ENCODE results near the gene CCIN. TPM values are rescaled to one million over a fixed set of nuclear protein-coding genes. Genes with fewer than 3 reads are reported as not detected.

CCIN gene
- polyA plus RNA-seq, 3 donors: 0.11 to 2.3 (median 0.35) TPM

DNA sequence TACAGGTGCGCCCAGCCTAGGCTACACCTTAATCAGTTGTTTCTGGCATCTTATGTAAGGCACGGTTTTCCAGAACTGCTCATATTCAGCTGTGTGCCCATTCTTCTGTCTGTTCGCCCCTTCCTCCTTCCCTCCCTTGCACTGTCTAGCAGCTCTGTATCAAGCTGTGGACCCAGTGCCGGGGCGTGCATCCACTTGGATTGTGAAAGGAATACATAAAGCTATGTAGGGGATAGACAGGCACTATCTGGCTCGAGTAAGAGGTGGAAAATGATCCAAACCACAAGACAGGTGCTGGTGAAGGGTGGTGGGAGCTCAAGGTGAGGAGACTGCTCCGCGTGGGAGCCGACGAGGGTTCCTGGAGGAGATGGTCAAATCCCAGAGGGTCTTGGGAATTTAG, 30.7 kb upstream of the CCIN start:
- peak overlapping the region; percentile 100 for H3K4me3 Mint-ChIP-seq
- peaks cover 72% of the 10 kb centered on the region for H3K4me1 Mint-ChIP-seq
- Histone ChIP-seq H2AFZ (ENCODE audit: insufficient read depth, low read depth, low read length, poor library complexity, severe bottlenecking) (no peak overlapping the region), H3K79me2 (ENCODE audit: insufficient read depth, low read length) (peaks cover 80% of the 10 kb centered on the region), H4K20me1 (ENCODE audit: insufficient read depth, low read length) (peaks cover 27% of the 10 kb centered on the region), H3K4me2 (replicated peaks; ENCODE audit: extremely low read depth, low read length, poor library complexity, severe bottlenecking) (peak overlapping the region; percentile 94), H3K9ac (ENCODE audit: insufficient read depth, low read length, poor library complexity, severe bottlenecking) (peak overlapping the region; percentile 10), H3K9me3 (replicated peaks in 1 of 2; ENCODE audit: control insufficient read depth in 1 of 2, insufficient read depth in 1 of 2, low read length in 2 of 2) (no peaks in the 10 kb centered on the region), H3K4me3 (replicated peaks in 1 of 3; ENCODE audit: low read depth in 2 of 3, low read length in 3 of 3) (peak overlapping the region in 1 of 3 experiments; percentile 98), H3K27me3 (ENCODE audit: control insufficient read depth in 2 of 2, insufficient read depth in 2 of 2, low read length in 2 of 2) (no peaks in the 10 kb centered on the region), H3K27ac (ENCODE audit: low read depth in 1 of 2, low read length in 2 of 2) (peak overlapping the region; percentile 93 to 99), H3K36me3 (replicated peaks in 1 of 2; ENCODE audit: control insufficient read depth in 1 of 2, insufficient read depth in 2 of 2, low read length in 2 of 2) (peaks cover 7 to 11% of the 10 kb centered on the region in 2 donors), H3K4me1 (ENCODE audit: control insufficient read depth in 1 of 2, insufficient read depth in 2 of 2, low read length in 2 of 2) (peaks cover 73 to 76% of the 10 kb centered on the region in 2 donors)
- peaks cover 0 to 3% (median 0%) of the 10 kb centered on the region in 3 donors for H3K27me3 Mint-ChIP-seq (ENCODE audit: low read depth in 3 of 3)
- H3K9me3 Mint-ChIP-seq: no peaks in the 10 kb centered on the region
- DNase-seq: no peak
- intact Hi-C loops (cut with micrococcal nuclease): loop anchor here (5.0 kb wide), 1 partner anchor 36 kb away; no protein-coding TSS in a partner anchor
- WGBS (ENCODE audit: insufficient coverage): 94% methylated on average over 6 of the region's 10 CpGs
- peaks cover 23 to 44% of the 10 kb centered on the region in 2 donors for H3K36me3 Mint-ChIP-seq
- H3K27ac Mint-ChIP-seq: peak overlapping the region; percentile 95 to 98 (median 98)
- TF ChIP-seq, protein P1, sequence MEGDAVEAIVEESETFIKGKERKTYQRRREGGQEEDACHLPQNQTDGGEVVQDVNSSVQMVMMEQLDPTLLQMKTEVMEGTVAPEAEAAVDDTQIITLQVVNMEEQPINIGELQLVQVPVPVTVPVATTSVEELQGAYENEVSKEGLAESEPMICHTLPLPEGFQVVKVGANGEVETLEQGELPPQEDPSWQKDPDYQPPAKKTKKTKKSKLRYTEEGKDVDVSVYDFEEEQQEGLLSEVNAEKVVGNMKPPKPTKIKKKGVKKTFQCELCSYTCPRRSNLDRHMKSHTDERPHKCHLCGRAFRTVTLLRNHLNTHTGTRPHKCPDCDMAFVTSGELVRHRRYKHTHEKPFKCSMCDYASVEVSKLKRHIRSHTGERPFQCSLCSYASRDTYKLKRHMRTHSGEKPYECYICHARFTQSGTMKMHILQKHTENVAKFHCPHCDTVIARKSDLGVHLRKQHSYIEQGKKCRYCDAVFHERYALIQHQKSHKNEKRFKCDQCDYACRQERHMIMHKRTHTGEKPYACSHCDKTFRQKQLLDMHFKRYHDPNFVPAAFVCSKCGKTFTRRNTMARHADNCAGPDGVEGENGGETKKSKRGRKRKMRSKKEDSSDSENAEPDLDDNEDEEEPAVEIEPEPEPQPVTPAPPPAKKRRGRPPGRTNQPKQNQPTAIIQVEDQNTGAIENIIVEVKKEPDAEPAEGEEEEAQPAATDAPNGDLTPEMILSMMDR (IDR thresholded peaks at IDR 0.05): no peak

DNA sequence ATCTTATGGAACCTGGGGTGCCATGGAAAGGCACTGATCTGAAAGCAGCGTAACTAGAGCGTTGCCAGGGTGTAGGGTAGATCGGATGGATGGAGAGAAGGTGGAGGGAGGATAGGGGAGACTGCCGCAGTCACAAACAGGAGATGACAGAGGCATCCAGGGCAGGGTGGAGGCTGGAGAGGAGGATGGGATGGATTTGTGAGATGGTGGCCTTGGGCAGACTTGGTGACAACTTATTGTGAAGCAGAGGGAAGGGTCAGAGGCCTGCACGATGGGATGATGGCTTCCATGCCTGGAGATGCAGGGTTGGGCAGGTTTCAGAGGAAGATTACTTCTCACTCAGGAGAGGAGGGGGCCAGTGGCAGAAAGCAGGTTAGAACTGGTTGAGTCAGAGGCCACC, 30.3 kb upstream of the CCIN start:
- TF ChIP-seq, protein P1 (IDR thresholded peaks at IDR 0.05): no peak
- Histone ChIP-seq H3K4me2 (replicated peaks; ENCODE audit: extremely low read depth, low read length, poor library complexity, severe bottlenecking) (peak overlapping the region; percentile 94), H3K4me3 (replicated peaks in 1 of 3; ENCODE audit: low read depth in 2 of 3, low read length in 3 of 3) (peak overlapping the region in 1 of 3 experiments; percentile 98), H2AFZ (ENCODE audit: insufficient read depth, low read depth, low read length, poor library complexity, severe bottlenecking) (no peak overlapping the region), H3K9ac (ENCODE audit: insufficient read depth, low read length, poor library complexity, severe bottlenecking) (peak overlapping the region; percentile 10), H3K36me3 (replicated peaks in 1 of 2; ENCODE audit: control insufficient read depth in 1 of 2, insufficient read depth in 2 of 2, low read length in 2 of 2) (peaks cover 11 to 15% of the 10 kb centered on the region in 2 donors), H4K20me1 (ENCODE audit: insufficient read depth, low read length) (peaks cover 29% of the 10 kb centered on the region), H3K4me1 (ENCODE audit: control insufficient read depth in 1 of 2, insufficient read depth in 2 of 2, low read length in 2 of 2) (peaks cover 77 to 80% of the 10 kb centered on the region in 2 donors), H3K9me3 (replicated peaks in 1 of 2; ENCODE audit: control insufficient read depth in 1 of 2, insufficient read depth in 1 of 2, low read length in 2 of 2) (no peaks in the 10 kb centered on the region), H3K27me3 (ENCODE audit: control insufficient read depth in 2 of 2, insufficient read depth in 2 of 2, low read length in 2 of 2) (no peaks in the 10 kb centered on the region), H3K27ac (ENCODE audit: low read depth in 1 of 2, low read length in 2 of 2) (peak overlapping the region; percentile 93 to 99), H3K79me2 (ENCODE audit: insufficient read depth, low read length) (peaks cover 84% of the 10 kb centered on the region)
- H3K27ac Mint-ChIP-seq: peak overlapping the region; percentile 95 to 98 (median 98)
- H3K36me3 Mint-ChIP-seq: peaks cover 27 to 48% of the 10 kb centered on the region in 2 donors
- 94% methylated on average over 5 of the region's 5 CpGs for WGBS (ENCODE audit: insufficient coverage)
- peaks cover 77% of the 10 kb centered on the region for H3K4me1 Mint-ChIP-seq
- intact Hi-C loops (cut with micrococcal nuclease): loop anchor here (5.0 kb wide), 1 partner anchor 37 kb away; no protein-coding TSS in a partner anchor
- peaks cover 0 to 3% (median 0%) of the 10 kb centered on the region in 3 donors for H3K27me3 Mint-ChIP-seq (ENCODE audit: low read depth in 3 of 3)
- peak overlapping the region; percentile 100 for H3K4me3 Mint-ChIP-seq
- no peak for DNase-seq
- H3K9me3 Mint-ChIP-seq: no peaks in the 10 kb centered on the region

Data from CD14-positive monocyte (primary cell).